ENCODE data around the gene IL1RAPL2.

Gene IL1RAPL2

GRCh38 chrX:105477351-105477750 lies 911.4 kb downstream of the IL1RAPL2 start:
- POLR2A ChIA-PET, result no interaction called here
- Histone ChIP-seq H3K4me3 (ENCODE audit: low read depth, low read length) (no peak overlapping the region), H3K27ac (ENCODE audit: extremely low read depth, low read depth, low read length) (no peak overlapping the region), H3K36me3 (ENCODE audit: control insufficient read depth in 2 of 2, insufficient read depth in 1 of 2, low read length in 2 of 2) (no peaks in the 10 kb centered on the region), H3K4me1 (ENCODE audit: control insufficient read depth, insufficient read depth, low read length) (no peaks in the 10 kb centered on the region), H3K9me3 (ENCODE audit: control insufficient read depth, insufficient read depth, low read depth, low read length) (no peaks in the 10 kb centered on the region)
- no peak for TF ChIP-seq ZNF629 (tag by site-specific recombination; IDR thresholded peaks at IDR 0.05)
- no peak for TF ChIP-seq ZNF138 (tag by site-specific recombination; IDR thresholded peaks at IDR 0.05; ENCODE audit: borderline replicate concordance)
- no peak for TF ChIP-seq KLF16 (tag by site-specific recombination; IDR thresholded peaks at IDR 0.05)
- CTCF ChIA-PET, result interaction anchor here (0.5 kb wide), 1 partner anchor 442 kb away, joined by 5 read pairs; no protein-coding TSS in a partner anchor

- no peak overlapping the region for H3K4me3 ChIP-seq (ENCODE audit: low read depth, low read length)
- POLR2A ChIA-PET, result no interaction called here
- TF ChIP-seq ZNF704 (tag by site-specific recombination; IDR thresholded peaks at IDR 0.05), result no peak
- TF ChIP-seq ZNF785 (tag by site-specific recombination; IDR thresholded peaks at IDR 0.05), result no peak
- TF ChIP-seq GLIS2 (tag by site-specific recombination; IDR thresholded peaks at IDR 0.05), result no peak
- TF ChIP-seq ZNF18 (tag by site-specific recombination; IDR thresholded peaks at IDR 0.05), result no peak
- no peak for TF ChIP-seq ZNF416 (tag by site-specific recombination; IDR thresholded peaks at IDR 0.05)
- no peak for TF ChIP-seq REST (tag by site-specific recombination; IDR thresholded peaks at IDR 0.05)
- TF ChIP-seq ZNF629 (tag by site-specific recombination; IDR thresholded peaks at IDR 0.05), result no peak
- no peak for TF ChIP-seq ZNF114 (tag by site-specific recombination; IDR thresholded peaks at IDR 0.05)
- TF ChIP-seq ZNF324 (tag by site-specific recombination; IDR thresholded peaks at IDR 0.05), result no peak
- TF ChIP-seq ZBTB26 (tag by site-specific recombination; optimal IDR thresholded peaks at IDR 0.05), result no peak
- no peak for TF ChIP-seq SCRT1 (tag by site-specific recombination; IDR thresholded peaks at IDR 0.05; ENCODE audit: borderline replicate concordance)
- no peaks in the 10 kb centered on the region for H3K36me3 ChIP-seq (ENCODE audit: control insufficient read depth in 2 of 2, insufficient read depth in 1 of 2, low read length in 2 of 2)
- H3K4me1 ChIP-seq (ENCODE audit: control insufficient read depth, insufficient read depth, low read length), result no peaks in the 10 kb centered on the region
- no peaks in the 10 kb centered on the region for H3K9me3 ChIP-seq (ENCODE audit: control insufficient read depth, insufficient read depth, low read depth, low read length)
- CTCF ChIA-PET, result interaction anchor here (0.6 to 0.7 kb wide), 4 partner anchors 10 to 364 kb away, joined by 3 read pairs; no protein-coding TSS in a partner anchor
- no peak overlapping the region for H3K27ac ChIP-seq (ENCODE audit: extremely low read depth, low read depth, low read length)
Observed at GRCh38 chrX:105480646-105481310, 914.8 kb downstream of the IL1RAPL2 start.

- Histone ChIP-seq H3K9me3 (ENCODE audit: control insufficient read depth, insufficient read depth, low read depth, low read length) (no peaks in the 10 kb centered on the region), H3K27ac (ENCODE audit: extremely low read depth, low read depth, low read length) (no peak overlapping the region)
- CTCF ChIA-PET, result no interaction called here
Observed at GRCh38 chrX:105483011-105483410, 917.0 kb downstream of the IL1RAPL2 start.

More at GRCh38 chrX:105483011-105483410, 917.0 kb downstream of the IL1RAPL2 start:
- no peaks in the 10 kb centered on the region for H3K36me3 ChIP-seq (ENCODE audit: control insufficient read depth in 2 of 2, insufficient read depth in 1 of 2, low read length in 2 of 2)
- no peak overlapping the region for H3K4me3 ChIP-seq (ENCODE audit: low read depth, low read length)
- TF ChIP-seq ZFHX2 (tag by site-specific recombination; conservative IDR thresholded peaks at IDR 0.05), result no peak
- TF ChIP-seq MZF1 (tag by site-specific recombination; IDR thresholded peaks at IDR 0.05; ENCODE audit: borderline replicate concordance), result no peak
- no peak for TF ChIP-seq ZNF112 (tag by site-specific recombination; IDR thresholded peaks at IDR 0.05)
- TF ChIP-seq ZNF223 (tag by site-specific recombination; IDR thresholded peaks at IDR 0.05), result no peak
- TF ChIP-seq ZNF335 (tag by site-specific recombination; conservative IDR thresholded peaks at IDR 0.05), result no peak
- TF ChIP-seq ZNF658 (tag by site-specific recombination; IDR thresholded peaks at IDR 0.05), result no peak
- POLR2A ChIA-PET, result no interaction called here
- no peaks in the 10 kb centered on the region for H3K4me1 ChIP-seq (ENCODE audit: control insufficient read depth, insufficient read depth, low read length)

Measured in HEK293 (cell line).